Fibroblast of mammary gland (primary cell): ENCODE data around the gene PNPLA5.
A peak's percentile ranks its signal among the peaks of the same experiment; 100 is the strongest.

Experiments used
- DNase-seq: peaks from one replicate; pipeline ENCODE4 v3.0.0-alpha.2; 2010; ENCODE audit warnings: low read depth
- H3K4me3 ChIP-seq: 2 replicates; pipeline ENCODE4 v1.5.1; 2011; ENCODE audit warnings: low read depth, mild to moderate bottlenecking, low read length, moderate library complexity; ENCODE audit not compliant: control insufficient read depth
- TF ChIP-seq, protein P1 (sequence below): conservative IDR thresholded peaks from 2 replicates; pipeline ENCODE4 v1.5.1; 2011; ENCODE audit warnings: low read depth, low read length, inconsistent platforms; ENCODE audit not compliant: control insufficient read depth, insufficient read depth

The PNPLA5 gene

GRCh38 chr22:43893266-43893665 is 1.5 kb upstream of the PNPLA5 start:
- TF ChIP-seq, protein P1, sequence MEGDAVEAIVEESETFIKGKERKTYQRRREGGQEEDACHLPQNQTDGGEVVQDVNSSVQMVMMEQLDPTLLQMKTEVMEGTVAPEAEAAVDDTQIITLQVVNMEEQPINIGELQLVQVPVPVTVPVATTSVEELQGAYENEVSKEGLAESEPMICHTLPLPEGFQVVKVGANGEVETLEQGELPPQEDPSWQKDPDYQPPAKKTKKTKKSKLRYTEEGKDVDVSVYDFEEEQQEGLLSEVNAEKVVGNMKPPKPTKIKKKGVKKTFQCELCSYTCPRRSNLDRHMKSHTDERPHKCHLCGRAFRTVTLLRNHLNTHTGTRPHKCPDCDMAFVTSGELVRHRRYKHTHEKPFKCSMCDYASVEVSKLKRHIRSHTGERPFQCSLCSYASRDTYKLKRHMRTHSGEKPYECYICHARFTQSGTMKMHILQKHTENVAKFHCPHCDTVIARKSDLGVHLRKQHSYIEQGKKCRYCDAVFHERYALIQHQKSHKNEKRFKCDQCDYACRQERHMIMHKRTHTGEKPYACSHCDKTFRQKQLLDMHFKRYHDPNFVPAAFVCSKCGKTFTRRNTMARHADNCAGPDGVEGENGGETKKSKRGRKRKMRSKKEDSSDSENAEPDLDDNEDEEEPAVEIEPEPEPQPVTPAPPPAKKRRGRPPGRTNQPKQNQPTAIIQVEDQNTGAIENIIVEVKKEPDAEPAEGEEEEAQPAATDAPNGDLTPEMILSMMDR, result no peak
- no peak for DNase-seq
- no peak overlapping the region for H3K4me3 ChIP-seq

DNA sequence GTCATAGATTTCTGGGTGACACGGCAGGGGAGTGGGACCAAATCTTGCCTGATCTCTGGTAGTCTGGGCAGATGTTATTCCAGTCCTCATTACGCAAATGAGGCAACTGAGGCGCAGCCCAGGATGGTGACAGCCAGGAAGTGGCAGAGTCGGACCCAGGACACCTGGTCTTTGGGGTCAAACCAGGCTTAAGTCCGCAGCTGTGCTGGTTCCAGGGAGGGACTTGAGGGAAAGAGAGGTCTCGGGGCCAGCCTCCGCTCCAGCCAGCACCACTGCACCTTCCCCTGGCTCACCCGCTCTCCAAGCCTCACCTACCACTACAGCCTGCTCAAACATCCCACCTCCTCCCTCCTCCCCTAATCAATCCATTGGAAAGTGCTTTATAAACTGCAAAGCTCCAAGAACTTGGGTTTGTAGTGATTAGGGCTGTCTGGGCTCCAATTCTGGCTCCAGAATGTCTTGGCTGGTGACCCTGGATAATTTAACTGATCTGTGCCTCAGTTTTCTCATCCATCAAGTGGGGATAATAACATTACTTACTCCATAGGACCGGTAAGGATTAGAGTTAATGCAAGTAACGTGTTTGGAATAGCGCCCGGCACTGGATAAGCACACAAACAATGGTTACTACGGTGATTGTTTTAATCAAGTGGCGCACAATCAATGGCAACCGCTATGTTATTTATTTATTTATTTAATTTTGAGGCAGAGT is 526 bp upstream of the PNPLA5 start:
- H3K4me3 ChIP-seq, result no peak overlapping the region
- no peak for DNase-seq
- TF ChIP-seq, protein P1, result no peak

DNA sequence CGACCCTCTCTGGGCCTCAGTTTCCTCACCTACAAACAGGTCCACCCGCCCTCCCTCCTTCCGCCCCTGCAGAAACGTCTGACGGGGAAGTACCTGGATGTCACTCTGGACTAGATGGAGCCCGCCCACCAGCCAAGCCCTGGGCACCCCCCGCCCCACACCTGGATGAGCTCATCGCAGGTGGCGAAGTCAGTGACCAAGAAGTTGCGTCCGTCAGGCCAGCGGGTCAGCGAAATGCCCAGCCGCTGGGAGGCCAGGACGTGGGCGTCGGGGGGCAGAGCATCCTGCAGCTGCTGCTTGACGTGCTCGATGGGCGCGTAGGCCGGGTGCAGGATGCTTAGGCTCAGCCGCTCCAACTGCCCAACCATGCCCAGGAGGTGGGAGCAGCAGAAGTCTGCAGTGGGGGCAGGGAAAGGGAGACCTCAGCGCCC is 897 bp downstream of the PNPLA5 start:
- no peak for DNase-seq
- H3K4me3 ChIP-seq, result no peak overlapping the region
- TF ChIP-seq, protein P1, result no peak

DNA sequence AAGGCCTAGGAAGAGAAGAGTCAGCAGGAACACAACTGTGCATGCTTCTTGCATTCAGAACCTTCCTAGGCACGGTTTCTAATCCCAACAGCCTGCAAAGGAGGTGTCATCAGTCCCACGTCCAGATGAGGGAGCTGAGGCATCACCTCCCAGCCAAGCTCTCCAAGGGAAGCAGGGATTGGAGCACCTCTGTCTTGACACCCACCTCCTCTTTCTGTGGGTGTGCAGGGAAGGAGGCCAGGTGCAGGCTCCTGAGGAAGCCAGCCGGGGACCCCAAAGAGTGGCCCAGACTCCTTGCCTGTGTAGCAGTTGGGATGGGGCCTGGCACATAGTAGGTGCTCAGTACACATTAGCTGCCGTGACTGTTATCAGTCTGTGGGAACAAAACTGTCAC is 2.0 kb downstream of the PNPLA5 start:
- DNase-seq, result peak; percentile 41
- TF ChIP-seq, protein P1, result peak; percentile 33
- no peak overlapping the region for H3K4me3 ChIP-seq

- H3K4me3 ChIP-seq, result no peak overlapping the region
- TF ChIP-seq, protein P1, result no peak
- peak; percentile 16 for DNase-seq
Observed at GRCh38 chr22:43889201-43889859, 2.5 kb downstream of the PNPLA5 start.

GRCh38 chr22:43888740-43889139 is 3.1 kb downstream of the PNPLA5 start:
- TF ChIP-seq, protein P1, result no peak
- DNase-seq, result no peak
- H3K4me3 ChIP-seq, result no peak overlapping the region
